Progenitor cell of endocrine pancreas (in vitro differentiated cells): ENCODE results near the gene FCN3. TPM values are rescaled to one million over a fixed set of nuclear protein-coding genes. Genes with fewer than 3 reads are reported as not detected.
A peak's percentile ranks its signal among the peaks of the same experiment; 100 is the strongest.

Experiments
- DNase-seq: peaks from one replicate; pipeline ENCODE4 v3.0.0; 2021; ENCODE audit warnings: low spot score; ENCODE audit not compliant: unreplicated experiment
- H3K27ac Mint-ChIP-seq: 2 replicates; pipeline ENCODE4 v1.8.0; 2021; ENCODE audit warnings: mild to moderate bottlenecking, moderate library complexity, mixed read lengths
- H3K27me3 Mint-ChIP-seq: 2 replicates; pipeline ENCODE4 v1.8.0; 2021; ENCODE audit warnings: mixed read lengths
- H3K36me3 Mint-ChIP-seq: 2 replicates; pipeline ENCODE4 v1.8.0; 2022; ENCODE audit warnings: mixed read lengths; ENCODE audit not compliant: insufficient read depth
- H3K4me1 Mint-ChIP-seq: 2 replicates; pipeline ENCODE4 v1.8.0; 2021; ENCODE audit warnings: low read depth, mixed read lengths
- H3K4me3 Mint-ChIP-seq: 2 replicates; pipeline ENCODE4 v1.8.0; 2021; ENCODE audit warnings: low read depth, mild to moderate bottlenecking, moderate library complexity, mixed read lengths
- H3K9me3 Mint-ChIP-seq: 2 replicates; pipeline ENCODE4 v1.8.0; 2021; ENCODE audit warnings: low read depth, mixed read lengths
- total RNA-seq: library from RNA; stranded (reverse); gene quantifications from 2 replicates; pipeline ENCODE4 v1.2.1, GENCODE V29; 2021
- TF ChIP-seq, protein P1 (sequence below): fragments of 200-600 bp; sonication (generic); IDR thresholded peaks from one replicate; pipeline ENCODE4 v1.5.0; 2021; ENCODE audit warnings: antibody characterized with exemption, mild to moderate bottlenecking; ENCODE audit not compliant: unreplicated experiment

FCN3 gene
- total RNA-seq, 1 donor from 2014 or later: not detected

DNA sequence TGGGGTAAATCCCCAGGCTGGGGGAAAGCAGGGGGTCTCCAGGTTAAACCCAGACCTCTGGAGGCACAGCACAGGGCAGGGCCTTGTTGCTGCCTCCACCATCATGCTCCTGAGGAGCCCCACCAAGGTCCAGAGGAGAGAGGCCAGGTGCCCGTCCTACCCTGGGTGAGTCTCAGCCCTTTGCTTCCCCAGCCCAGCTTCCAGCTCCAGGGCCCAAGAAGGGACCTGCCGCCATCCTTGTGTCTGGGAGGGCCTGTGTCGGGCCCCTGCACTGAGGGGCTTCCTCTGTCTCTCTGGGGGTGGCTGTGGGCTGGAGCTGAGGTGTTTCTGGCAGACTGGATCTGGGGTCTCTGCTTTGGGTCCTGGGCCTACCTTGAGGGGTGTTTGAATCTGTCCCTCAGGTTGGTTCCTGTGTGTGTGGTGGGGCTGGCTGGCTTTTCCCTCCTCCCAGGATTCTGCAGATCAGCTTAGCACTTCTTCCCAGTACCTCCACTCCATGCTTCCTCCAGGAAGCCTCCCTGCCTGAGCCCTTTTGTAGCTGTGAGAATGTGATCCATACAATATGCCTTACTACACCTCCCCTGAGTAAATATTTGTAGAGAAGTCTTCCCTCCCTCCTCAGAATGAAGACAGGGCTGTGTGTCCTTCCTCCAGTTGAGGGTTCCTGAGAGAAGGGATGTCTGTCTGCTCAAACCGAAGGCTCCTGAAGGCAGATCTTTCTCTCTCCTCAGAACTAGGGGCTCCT, 24.0 kb upstream of the FCN3 start:
- H3K27me3 Mint-ChIP-seq: peaks cover 2% of the 10 kb centered on the region
- H3K4me3 Mint-ChIP-seq: no peak overlapping the region
- TF ChIP-seq, protein P1, sequence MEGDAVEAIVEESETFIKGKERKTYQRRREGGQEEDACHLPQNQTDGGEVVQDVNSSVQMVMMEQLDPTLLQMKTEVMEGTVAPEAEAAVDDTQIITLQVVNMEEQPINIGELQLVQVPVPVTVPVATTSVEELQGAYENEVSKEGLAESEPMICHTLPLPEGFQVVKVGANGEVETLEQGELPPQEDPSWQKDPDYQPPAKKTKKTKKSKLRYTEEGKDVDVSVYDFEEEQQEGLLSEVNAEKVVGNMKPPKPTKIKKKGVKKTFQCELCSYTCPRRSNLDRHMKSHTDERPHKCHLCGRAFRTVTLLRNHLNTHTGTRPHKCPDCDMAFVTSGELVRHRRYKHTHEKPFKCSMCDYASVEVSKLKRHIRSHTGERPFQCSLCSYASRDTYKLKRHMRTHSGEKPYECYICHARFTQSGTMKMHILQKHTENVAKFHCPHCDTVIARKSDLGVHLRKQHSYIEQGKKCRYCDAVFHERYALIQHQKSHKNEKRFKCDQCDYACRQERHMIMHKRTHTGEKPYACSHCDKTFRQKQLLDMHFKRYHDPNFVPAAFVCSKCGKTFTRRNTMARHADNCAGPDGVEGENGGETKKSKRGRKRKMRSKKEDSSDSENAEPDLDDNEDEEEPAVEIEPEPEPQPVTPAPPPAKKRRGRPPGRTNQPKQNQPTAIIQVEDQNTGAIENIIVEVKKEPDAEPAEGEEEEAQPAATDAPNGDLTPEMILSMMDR: no peak
- DNase-seq: no peak
- H3K36me3 Mint-ChIP-seq: no peaks in the 10 kb centered on the region
- peaks cover 4% of the 10 kb centered on the region for H3K4me1 Mint-ChIP-seq
- H3K9me3 Mint-ChIP-seq: no peaks in the 10 kb centered on the region
- peak overlapping the region; percentile 37 for H3K27ac Mint-ChIP-seq

DNA sequence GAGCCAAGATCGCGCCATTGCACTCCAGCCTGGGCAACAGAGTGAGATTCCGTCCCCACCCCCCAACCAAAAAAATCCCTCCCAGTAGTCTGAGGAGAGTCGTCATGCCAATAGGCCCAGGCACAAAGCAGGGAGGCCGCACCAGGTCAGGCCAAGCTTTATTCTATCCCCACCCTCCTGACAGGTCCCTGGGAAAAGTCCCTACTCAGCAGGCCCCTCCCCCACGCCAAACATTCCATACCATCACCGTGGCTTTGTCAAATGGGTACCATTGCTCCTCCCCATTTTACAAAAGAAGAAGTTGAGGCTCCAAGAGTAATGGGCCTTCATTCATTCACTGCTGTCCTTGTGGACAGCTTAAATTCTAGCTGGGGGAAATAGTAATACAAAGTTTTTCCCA, 23.1 kb upstream of the FCN3 start:
- Mint-ChIP-seq H3K27ac (peak overlapping the region; percentile 45), H3K4me1 (peaks cover 4% of the 10 kb centered on the region), H3K36me3 (no peaks in the 10 kb centered on the region), H3K27me3 (peaks cover 2% of the 10 kb centered on the region), H3K9me3 (no peaks in the 10 kb centered on the region), H3K4me3 (no peak overlapping the region)
- DNase-seq: no peak
- TF ChIP-seq, protein P1: no peak

DNA sequence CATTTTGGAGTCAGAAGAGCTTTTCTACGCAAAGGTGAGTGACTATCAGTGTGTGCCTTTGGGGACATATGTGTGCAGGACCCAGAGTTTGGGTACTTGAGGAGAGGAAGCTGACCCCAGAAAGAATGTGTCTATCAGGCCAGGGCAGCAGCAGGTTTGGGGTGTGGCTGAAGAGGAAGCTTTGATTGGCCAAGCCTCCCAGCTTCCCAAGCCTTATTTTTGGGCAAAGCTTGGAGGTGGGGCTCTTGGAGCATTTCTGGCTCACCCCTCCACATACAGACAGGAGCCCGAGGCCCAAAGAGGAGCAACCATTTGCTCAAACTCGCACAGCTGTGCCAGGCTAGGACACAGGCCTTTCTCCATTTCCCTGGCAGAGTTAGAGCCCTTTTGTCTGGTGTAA, 22.5 kb upstream of the FCN3 start:
- TF ChIP-seq, protein P1: no peak
- H3K36me3 Mint-ChIP-seq: no peaks in the 10 kb centered on the region

DNA sequence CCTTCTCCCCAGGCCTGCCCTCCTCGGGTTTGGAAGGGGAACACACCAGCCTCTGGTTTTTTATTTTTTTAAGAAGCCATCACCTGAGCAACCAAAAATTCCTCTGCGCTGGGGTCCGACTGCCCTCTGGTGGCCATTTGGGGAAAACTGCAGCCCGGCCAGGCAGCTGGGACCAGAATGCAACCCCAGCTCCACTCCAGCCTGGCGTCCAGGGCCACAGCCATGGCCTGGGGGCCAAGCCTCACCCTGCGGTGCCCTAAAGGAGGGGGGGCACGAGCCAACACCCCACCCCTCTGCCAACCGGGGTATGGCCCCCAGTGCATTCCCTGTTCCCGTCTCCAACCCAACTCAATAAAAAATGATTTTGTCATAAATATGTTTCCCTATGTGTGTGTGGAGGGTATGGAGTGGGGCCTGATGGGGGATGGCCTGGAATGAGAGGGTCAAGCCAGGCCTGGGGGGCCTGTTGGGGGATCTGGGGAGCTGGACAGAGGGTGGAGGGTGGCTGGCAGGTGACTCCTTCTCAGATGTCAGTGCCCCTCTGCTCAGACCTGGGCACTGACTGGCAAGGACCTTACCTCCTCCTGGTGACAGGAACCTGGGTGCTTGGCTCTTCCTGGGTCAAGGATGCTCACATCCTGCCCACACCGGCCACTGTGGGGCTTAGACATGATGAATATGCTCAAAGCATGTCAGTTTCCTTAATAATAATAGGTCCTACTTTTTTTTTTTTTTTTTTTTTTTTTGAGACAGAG, 21.0 kb upstream of the FCN3 start:
- Mint-ChIP-seq H3K4me1 (peaks cover 9% of the 10 kb centered on the region), H3K4me3 (no peak overlapping the region), H3K36me3 (no peaks in the 10 kb centered on the region), H3K9me3 (no peaks in the 10 kb centered on the region), H3K27ac (no peak overlapping the region), H3K27me3 (peaks cover 8% of the 10 kb centered on the region)
- DNase-seq: peak; percentile 73
- TF ChIP-seq, protein P1: peak; percentile 95

More for the DNA sequence above, 22.5 kb upstream of the FCN3 start:
- no peak for DNase-seq
- Mint-ChIP-seq H3K4me3 (no peak overlapping the region), H3K9me3 (no peaks in the 10 kb centered on the region), H3K27ac (no peak overlapping the region), H3K27me3 (peaks cover 4% of the 10 kb centered on the region), H3K4me1 (peaks cover 6% of the 10 kb centered on the region)

DNA sequence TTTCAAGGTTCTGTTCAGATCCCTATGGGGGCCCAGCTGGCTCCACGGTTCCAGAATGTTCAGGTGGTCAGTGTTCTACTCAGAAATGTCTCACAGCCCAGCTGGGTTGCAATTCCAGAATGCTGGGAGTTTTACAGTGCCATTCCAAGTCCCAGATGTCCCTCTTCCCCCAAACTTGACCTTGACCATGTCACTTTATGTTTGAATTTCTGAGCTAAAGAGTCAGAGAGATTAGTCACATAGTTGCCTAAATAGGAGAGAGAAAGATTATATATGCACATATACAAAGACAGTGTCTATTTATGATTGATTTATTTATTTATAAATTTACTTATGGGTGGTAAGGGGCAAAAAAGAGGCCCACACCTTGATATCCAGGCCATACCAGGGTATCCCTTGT, 20.3 kb upstream of the FCN3 start:
- H3K9me3 Mint-ChIP-seq: no peaks in the 10 kb centered on the region
- no peaks in the 10 kb centered on the region for H3K36me3 Mint-ChIP-seq
- no peak overlapping the region for H3K4me3 Mint-ChIP-seq
- peaks cover 12% of the 10 kb centered on the region for H3K27me3 Mint-ChIP-seq
- peaks cover 9% of the 10 kb centered on the region for H3K4me1 Mint-ChIP-seq
- H3K27ac Mint-ChIP-seq: no peak overlapping the region
- TF ChIP-seq, protein P1: no peak
- DNase-seq: no peak
